HG03521 (cell line): ENCODE results near the gene OPRL1.
"Not testable (repeated sequence)": the region's sequence is repeated elsewhere in the genome, so short reads cannot be mapped to it uniquely, and the experiment has no call there.

Source experiments
- ATAC-seq: cut with Tn5 transposase; IDR thresholded peaks from one replicate; pipeline ENCODE4 v1.9.1; 2021; ENCODE audit warnings: mild to moderate bottlenecking, moderate library complexity; ENCODE audit not compliant: unreplicated experiment

The OPRL1 gene

DNA sequence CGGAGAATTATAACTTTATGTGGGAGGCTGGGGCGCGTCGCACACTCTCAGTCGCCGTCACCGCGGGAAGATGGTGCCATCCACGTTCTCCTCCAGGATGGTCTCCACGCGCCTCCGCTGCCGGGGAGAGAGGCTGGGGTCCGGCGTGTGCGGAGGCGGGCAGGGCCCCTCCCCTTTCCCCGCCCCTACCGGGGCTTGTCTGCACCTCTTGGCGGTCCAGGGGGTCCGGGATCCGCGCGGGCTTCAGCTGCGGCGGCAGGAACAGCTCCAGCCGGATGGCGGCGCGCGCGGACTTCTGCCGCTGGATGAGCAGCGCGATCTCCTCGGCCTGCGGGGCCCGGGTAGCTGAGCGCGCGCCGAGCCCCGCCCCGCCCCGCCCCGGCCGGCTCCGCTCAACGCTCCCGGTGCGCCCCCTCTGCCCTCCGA, 3.5 kb downstream of the OPRL1 start:
- ATAC-seq, result no peak

DNA sequence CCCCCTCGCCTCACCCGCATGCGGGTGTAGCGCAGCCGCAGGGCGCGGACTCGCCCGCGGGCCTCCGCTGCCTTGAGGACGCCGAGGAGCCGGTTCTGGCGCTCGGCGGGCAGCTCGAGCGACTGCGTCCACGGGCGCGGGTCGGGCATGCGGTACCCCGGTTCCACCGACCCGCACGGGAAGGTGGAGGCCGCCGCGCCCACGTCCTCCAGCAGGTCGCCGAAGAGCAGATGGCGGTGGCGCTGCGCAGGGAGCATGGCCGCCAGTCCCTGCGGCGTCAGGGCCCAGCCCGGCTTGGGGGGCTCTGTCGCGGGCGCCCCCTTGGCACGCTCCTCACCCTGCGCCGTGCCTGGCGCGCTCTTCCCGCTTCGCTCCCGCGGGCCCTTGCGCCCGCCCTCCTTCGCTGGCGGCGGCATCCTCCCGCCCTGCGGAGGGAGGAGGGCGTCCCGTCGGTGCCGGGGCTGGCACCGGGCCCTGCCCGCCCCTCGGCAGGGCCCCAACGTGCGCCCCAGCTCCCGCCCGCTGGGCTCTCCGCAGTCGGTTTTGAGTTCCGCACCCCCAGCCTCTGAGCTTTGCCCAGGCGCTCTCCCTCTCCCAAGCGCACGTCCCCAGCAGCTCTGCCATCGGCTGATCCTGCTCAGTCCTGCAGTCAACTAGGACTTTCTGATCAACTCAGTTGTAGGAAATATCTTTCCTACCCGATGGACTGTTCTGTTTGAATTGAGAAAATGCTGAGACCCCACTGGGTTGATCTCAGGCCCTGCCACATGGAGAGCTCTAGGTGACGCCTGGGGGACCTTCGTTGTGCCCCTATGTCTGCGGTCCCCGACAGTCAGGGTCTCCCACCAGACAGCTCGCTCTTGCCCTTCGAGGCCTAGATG, 4.2 kb downstream of the OPRL1 start, which contains the start of gene LKAAEAR1:
LKAAEAR1 (minus strand) TSS at position 595 of the 881 bp plus-strand sequence; CDS start at position 416, 179 bp downstream.
- ATAC-seq, result no peak

- ATAC-seq, result no peak
Observed at GRCh38 chr20:64084685-64085152, 4.8 kb downstream of the OPRL1 start.

- ATAC-seq, result no peak
Observed at GRCh38 chr20:64086801-64087200, 6.9 kb downstream of the OPRL1 start.

DNA sequence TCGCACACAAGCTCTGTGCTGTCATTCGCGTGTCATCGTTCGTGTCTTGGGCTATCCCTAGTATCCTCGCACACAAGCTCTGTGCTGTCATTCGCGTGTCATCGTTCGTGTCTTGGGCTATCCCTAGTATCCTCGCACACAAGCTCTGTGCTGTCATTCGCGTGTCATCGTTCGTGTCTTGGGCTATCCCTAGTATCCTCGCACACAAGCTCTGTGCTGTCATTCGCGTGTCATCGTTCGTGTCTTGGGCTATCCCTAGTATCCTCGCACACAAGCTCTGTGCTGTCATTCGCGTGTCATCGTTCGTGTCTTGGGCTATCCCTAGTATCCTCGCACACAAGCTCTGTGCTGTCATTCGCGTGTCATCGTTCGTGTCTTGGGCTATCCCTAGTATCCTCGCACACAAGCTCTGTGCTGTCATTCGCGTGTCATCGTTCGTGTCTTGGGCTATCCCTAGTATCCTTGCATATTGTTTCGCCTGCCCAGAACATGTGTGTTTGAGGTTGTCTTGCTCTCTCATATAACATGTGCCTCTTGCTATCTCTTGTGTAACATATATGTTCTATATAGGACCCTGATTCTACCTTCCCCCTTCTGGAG, 7.4 kb downstream of the OPRL1 start:
- not testable (repeated sequence) for ATAC-seq

DNA sequence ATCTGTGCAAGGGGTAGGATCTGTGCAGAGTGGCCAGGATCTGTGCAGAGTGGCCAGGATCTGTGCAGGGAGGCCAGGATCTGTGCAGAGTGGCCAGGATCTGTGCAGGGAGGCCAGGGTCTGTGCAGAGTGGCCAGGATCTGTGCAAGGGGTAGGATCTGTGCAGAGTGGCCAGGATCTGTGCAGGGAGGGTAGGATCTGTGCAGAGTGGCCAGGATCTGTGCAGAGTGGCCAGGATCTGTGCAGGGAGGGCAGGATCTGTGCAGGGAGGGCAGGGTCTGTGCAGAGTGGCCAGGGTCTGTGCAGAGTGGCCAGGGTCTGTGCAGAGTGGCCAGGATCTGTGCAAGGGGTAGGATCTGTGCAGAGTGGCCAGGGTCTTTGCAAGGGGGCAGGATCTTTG, 8.7 kb downstream of the OPRL1 start:
- not testable (repeated sequence) for ATAC-seq

DNA sequence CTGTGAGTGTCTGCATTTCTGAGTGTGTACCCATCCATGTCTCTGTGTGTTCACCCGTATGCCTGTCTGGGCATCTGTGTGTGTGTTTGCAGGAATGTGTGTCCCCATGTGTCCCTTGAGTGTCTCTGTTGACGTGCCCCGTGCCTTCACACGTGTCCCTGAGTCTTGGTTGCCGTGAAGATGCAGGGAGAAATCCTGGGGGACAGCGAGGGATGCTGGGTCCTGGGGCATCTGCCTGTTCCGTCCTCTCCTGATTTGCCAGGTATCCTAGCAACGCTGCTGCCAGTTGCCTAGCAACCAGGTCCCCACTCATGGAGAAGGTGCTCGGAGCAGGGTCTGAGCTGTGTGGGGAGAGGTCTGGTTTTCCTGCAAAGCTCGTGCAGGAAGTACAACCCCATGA, 10.3 kb downstream of the OPRL1 start:
- ATAC-seq, result no peak

GRCh38 chr20:64091340-64091739, 11.5 kb downstream of the OPRL1 start:
- no peak for ATAC-seq

- ATAC-seq, result no peak
Observed at GRCh38 chr20:64091770-64092169, 11.9 kb downstream of the OPRL1 start.

- no peak for ATAC-seq
Observed at GRCh38 chr20:64092258-64093012, 12.6 kb downstream of the OPRL1 start.

DNA sequence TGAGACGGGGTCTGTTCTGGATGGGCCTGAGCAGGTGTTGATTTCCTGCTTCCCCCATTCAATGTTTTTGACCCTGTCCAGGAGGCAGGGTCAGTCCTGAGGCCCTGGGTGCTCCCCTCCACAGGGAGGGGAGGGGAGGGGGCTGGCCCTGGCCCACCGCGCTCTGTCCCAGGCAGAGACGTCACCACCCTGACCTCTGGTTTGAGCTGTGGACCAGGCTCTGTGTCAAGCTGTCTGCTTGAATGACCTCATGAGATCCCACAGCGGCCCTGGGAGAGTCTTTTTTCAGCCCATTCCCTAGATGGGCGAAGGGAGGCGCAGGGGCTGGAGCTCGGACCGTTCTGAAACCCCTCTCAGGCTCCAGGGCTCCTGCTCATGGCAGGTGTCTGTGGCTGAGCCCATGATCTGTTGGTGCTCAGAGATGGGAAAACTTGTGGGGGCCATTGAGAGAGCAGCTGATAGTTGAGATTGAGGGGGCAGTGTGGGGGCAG, 13.2 kb downstream of the OPRL1 start:
- no peak for ATAC-seq

GRCh38 chr20:64095455-64095854, 15.6 kb downstream of the OPRL1 start:
- ATAC-seq, result no peak

DNA sequence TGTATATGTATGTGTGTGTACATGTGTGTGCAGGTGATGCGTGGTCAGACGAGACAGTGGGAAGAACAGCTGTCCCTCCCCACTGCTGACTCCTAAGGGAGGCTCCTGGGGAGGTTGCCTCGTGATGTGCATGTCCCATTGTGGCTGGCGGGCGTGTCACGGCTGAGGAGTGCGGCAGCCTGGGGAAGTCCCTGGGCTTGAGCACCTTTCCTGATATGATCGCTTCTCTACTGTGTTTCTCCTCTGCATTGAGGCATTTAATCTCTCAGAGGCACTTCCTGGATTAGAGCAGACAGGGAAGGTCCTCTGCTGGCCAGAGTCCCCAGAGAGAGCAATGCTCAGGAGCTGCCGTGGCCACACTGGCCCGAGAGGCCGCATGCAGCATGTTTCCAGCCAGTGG, 16.0 kb downstream of the OPRL1 start:
- ATAC-seq, result no peak

- no peak for ATAC-seq
Observed at GRCh38 chr20:64096535-64096934, 16.7 kb downstream of the OPRL1 start.

GRCh38 chr20:64098471-64099013, 18.7 kb downstream of the OPRL1 start:
- ATAC-seq, result no peak

DNA sequence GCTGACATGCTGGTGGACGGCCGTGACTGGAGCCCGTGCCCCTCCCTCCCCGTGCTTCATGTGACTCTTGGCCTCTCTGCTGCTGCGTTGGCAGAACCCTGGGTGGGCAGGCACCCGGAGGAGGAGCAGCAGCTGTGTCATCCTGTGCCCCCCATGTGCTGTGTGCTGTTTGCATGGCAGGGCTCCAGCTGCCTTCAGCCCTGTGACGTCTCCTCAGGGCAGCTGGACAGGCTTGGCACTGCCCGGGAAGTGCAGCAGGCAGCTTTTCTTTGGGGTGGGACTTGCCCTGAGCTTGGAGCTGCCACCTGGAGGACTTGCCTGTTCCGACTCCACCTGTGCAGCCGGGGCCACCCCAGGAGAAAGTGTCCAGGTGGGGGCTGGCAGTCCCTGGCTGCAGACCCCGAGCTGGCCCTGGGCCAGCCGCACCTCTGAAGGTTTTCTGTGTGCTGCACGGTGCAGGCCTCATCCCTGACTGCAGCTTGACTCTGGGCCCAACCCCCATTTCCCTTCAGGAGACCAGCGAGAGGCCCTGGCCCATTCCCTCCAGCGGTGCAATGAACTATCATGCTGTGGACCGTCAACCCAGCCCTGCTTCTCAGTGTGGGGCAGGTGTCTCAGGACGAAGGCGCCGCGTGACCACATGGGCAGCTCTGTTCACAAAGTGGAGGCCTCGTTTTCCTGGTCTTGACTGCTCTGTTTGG, 19.4 kb downstream of the OPRL1 start:
- ATAC-seq, result no peak

- ATAC-seq, result no peak
Observed at GRCh38 chr20:64099880-64100565, 20.1 kb downstream of the OPRL1 start.

DNA sequence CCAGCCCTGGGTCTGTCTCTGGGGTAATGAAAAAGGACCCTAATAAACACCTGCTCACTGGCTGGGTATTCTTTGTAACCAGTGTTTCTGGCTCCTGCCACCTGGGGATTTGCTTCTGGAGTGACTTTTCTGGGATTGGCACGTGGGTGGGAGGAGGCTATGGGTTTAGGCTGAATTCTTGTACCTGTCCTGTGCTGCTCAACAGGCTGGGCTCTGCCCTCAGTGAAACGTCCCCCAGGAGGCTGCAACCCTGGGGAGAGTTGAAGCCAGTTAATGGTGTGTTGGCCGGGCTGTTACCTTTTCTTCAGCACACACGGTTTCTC, 20.6 kb downstream of the OPRL1 start:
- ATAC-seq, result no peak

DNA sequence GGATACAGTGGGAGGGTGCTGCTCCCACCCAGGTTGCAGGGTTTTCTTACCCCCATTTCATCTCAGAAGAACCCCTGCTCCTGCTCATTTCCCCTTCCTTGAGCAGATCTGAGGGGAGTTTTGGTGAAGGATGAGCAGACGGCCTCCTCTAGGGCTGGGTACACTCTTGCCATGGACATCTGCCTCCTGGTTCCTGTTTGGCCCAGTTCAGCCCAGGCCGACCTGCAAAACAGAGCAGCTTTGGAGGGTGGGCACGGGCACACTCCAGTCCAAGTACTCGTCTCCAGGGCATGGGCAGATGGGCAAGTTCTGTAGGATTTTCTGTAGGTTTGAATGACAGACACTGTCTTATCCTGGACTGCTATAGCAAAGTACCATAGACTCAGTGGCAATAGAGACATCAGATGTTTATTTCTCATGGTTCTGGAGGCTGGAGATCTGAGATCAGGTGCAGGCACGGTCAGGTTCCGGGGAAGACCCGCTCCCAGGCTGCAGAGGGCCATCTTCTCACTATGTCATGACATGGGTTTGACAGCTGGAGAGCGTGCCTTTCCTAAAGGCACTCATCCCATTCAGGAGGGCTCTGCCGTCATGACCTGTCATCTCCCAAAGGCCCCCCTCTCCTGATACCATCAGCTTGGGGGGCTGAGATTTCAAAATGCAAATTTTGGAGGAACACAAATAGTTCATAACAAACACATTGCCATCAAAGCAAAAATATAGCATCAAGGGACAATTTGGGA, 21.2 kb downstream of the OPRL1 start:
- no peak for ATAC-seq
